K562 (cell line): ENCODE measurements around the gene EML1. TPM values are rescaled to one million over a fixed set of nuclear protein-coding genes. Genes with fewer than 3 reads are reported as not detected.

ENCODE experiments used
- ATAC-seq: fragments of 200-7000 bp; cut with Tn5 transposase; 3 replicates; pipeline ENCODE4 v1.9.1; 2020; ENCODE audit warnings: moderate library complexity
- BruUV-seq: library from RNA; stranded (reverse); fragments of 400-500 nt; replicated peaks from 2 replicates; lab custom pipeline; 2021; lab: Mats Ljungman, UMichigan
- CTCF ChIA-PET: fragments of 300-600 bp; formaldehyde crosslinking; extraction: SDS; loops from one replicate; lab custom pipeline; 2021; ENCODE audit warnings: low intra/inter-chr PET ratio; lab: Yijun Ruan, JAX
- POLR2A ChIA-PET: fragments of 300-600, 350-650 bp; sonication (Branson Sonifier 250); formaldehyde crosslinking; extraction: SDS; loops from one replicate; lab custom pipeline; 2021; ENCODE audit warnings: antibody characterized with exemption, inconsistent platforms; lab: Yijun Ruan, JAX
- DNase-seq, 4 experiments: peaks; one replicate each; pipeline versions ENCODE4 v3.0.0 to v3.0.0-alpha.2; 2011 to 2018; ENCODE audit warnings: low spot score in 3 of 4, mixed read lengths in 3 of 4; ENCODE audit errors: extremely low read depth in 1 of 4
- FAIRE-seq: peaks from 2 replicates; lab custom pipeline; 2011; peaks lifted over from hg19 to GRCh38; lab: Jason Lieb, UNC
- H2AFZ ChIP-seq: 2 replicates; pipeline ENCODE4 v1.6.0; 2011; ENCODE audit warnings: low read depth, low read length, control low read depth, inconsistent platforms
- H3K27ac ChIP-seq: fragments of 200-600 bp; 3 replicates; pipeline ENCODE4 v1.8.0; 2011; ENCODE audit warnings: low read depth, mild to moderate bottlenecking, control low read depth, inconsistent platforms, low read length, moderate library complexity, mixed read lengths; ENCODE audit errors: extremely low read depth
- H3K27me3 ChIP-seq, 2 experiments: fragments of 300-600 bp in 1 of 2; 2 replicates in 1 of 2; 3 replicates in 1 of 2; pipeline versions ENCODE4 v1.6.0 to v1.8.0; 2011; ENCODE audit warnings: inconsistent platforms in 2 of 2, low read length in 2 of 2, mild to moderate bottlenecking in 1 of 2, mixed read lengths in 1 of 2, moderate library complexity in 1 of 2; ENCODE audit not compliant: control insufficient read depth in 2 of 2, insufficient read depth in 2 of 2
- H3K36me3 ChIP-seq: fragments of 300-600 bp; 3 replicates; pipeline ENCODE4 v1.8.0; 2011; ENCODE audit warnings: mild to moderate bottlenecking, low read length, inconsistent platforms; ENCODE audit not compliant: control insufficient read depth, insufficient read depth
- H3K4me1 ChIP-seq, 2 experiments: fragments of 200-600 bp in 1 of 2; replicated peaks in 1 of 2; 2 replicates in 1 of 2; 3 replicates in 1 of 2; pipeline versions ENCODE4 v1.5.1 to v1.8.0; 2011; ENCODE audit warnings: inconsistent platforms in 2 of 2, low read length in 2 of 2, mild to moderate bottlenecking in 1 of 2, mixed read lengths in 1 of 2, moderate library complexity in 1 of 2; ENCODE audit not compliant: control insufficient read depth in 2 of 2, insufficient read depth in 2 of 2
- H3K4me2 ChIP-seq: 2 replicates; pipeline ENCODE4 v1.6.1; 2011; ENCODE audit warnings: low read length, control low read depth, inconsistent platforms, mixed read lengths; ENCODE audit not compliant: insufficient read depth
- H3K4me3 ChIP-seq: fragments of 200-600 bp; sonication (generic), shearing (Covaris generic); 2 replicates; pipeline ENCODE4 v1.5.1; 2016; ENCODE audit warnings: control low read depth, inconsistent platforms
- H3K79me2 ChIP-seq: fragments of 200-600 bp; 3 replicates; pipeline ENCODE4 v1.8.0; 2011; ENCODE audit warnings: low read length, inconsistent platforms; ENCODE audit not compliant: control insufficient read depth, insufficient read depth
- H3K9ac ChIP-seq, 2 experiments: 2 replicates each; pipeline versions ENCODE4 v1.6.0 to v1.6.1; 2011; ENCODE audit warnings: low read depth in 2 of 2, low read length in 2 of 2, control low read depth in 1 of 2, inconsistent platforms in 1 of 2, mild to moderate bottlenecking in 1 of 2, mixed read lengths in 1 of 2; ENCODE audit not compliant: insufficient read depth in 1 of 2
- H3K9me1 ChIP-seq: one replicate; pipeline ENCODE4 v1.6.0; 2011; ENCODE audit warnings: inconsistent platforms, mild to moderate bottlenecking, low read length, moderate library complexity; ENCODE audit not compliant: control insufficient read depth, insufficient read depth
- H3K9me3 ChIP-seq: replicated peaks from 2 replicates; pipeline ENCODE4 v1.5.1; 2011; ENCODE audit warnings: low read depth, low read length, inconsistent platforms; ENCODE audit not compliant: control insufficient read depth, insufficient read depth
- H4K20me1 ChIP-seq: replicated peaks from 2 replicates; pipeline ENCODE4 v1.6.1; 2011; ENCODE audit warnings: low read length, inconsistent platforms, mixed read lengths; ENCODE audit not compliant: control insufficient read depth, insufficient read depth
- ARNT ChIP-seq, 2 experiments: fragments of 450-650 bp; IDR thresholded peaks; 2 replicates each; pipeline ENCODE4 v1.6.1; 2016; ENCODE audit warnings: mild to moderate bottlenecking in 1 of 2
- ATF7 ChIP-seq: fragments of 450-650 bp; IDR thresholded peaks from 2 replicates; pipeline ENCODE4 v1.7.1; 2014; ENCODE audit warnings: mild to moderate bottlenecking, moderate library complexity
- HOXB6 ChIP-seq: fragments of 250-450 bp; sonication (Bioruptor Pico); IDR thresholded peaks from 2 replicates; pipeline ENCODE4 v1.5.1; 2022; ENCODE audit warnings: mild to moderate bottlenecking, borderline replicate concordance
- NCOA6 ChIP-seq: fragments of 450-650 bp; IDR thresholded peaks from 2 replicates; pipeline ENCODE4 v1.6.1; 2017; ENCODE audit warnings: mild to moderate bottlenecking
- RBM17 ChIP-seq: fragments of 200-400 bp; formaldehyde crosslinking; IDR thresholded peaks from 2 replicates; pipeline ENCODE4 v1.6.1; 2017; ENCODE audit warnings: low read depth, mild to moderate bottlenecking, low read length, borderline replicate concordance
- TCFL5 ChIP-seq: fragments of 250-450 bp; sonication (Bioruptor Pico); conservative IDR thresholded peaks from 2 replicates; pipeline ENCODE4 v1.6.1; 2021; ENCODE audit warnings: mild to moderate bottlenecking, moderate library complexity, matching md5 sums
- TEAD2 ChIP-seq: fragments of 450-650 bp; IDR thresholded peaks from 2 replicates; pipeline ENCODE4 v1.6.1; 2016; ENCODE audit warnings: missing genetic modification characterization, control low read depth, missing compliant biosample characterization
- TRIM28 ChIP-seq: fragments of 450-650 bp; IDR thresholded peaks from 2 replicates; pipeline ENCODE4 v1.6.1; 2017
- ZBTB17 ChIP-seq: fragments of 450-650 bp; formaldehyde crosslinking; IDR thresholded peaks from 2 replicates; pipeline ENCODE4 v1.4.0; 2020; ENCODE audit warnings: mild to moderate bottlenecking
- ZNF134 ChIP-seq: fragments of 250-450 bp; sonication (Bioruptor Pico); conservative IDR thresholded peaks from 2 replicates; pipeline ENCODE4 v1.4.0; 2020
- ZNF175 ChIP-seq: fragments of 200-800 bp; sonication (Bioruptor generic); IDR thresholded peaks from 2 replicates; pipeline ENCODE4 v1.6.1; 2016; ENCODE audit warnings: low read depth, mild to moderate bottlenecking, missing genetic modification characterization, missing compliant biosample characterization
- ZNF197 ChIP-seq: fragments of 200-800 bp; sonication (Bioruptor generic); IDR thresholded peaks from 2 replicates; pipeline ENCODE4 v1.6.1; 2016; ENCODE audit warnings: low read depth, missing genetic modification characterization, missing compliant biosample characterization
- ZNF780A ChIP-seq: fragments of 250-450 bp; sonication (Bioruptor Pico); IDR thresholded peaks from 2 replicates; pipeline ENCODE4 v1.5.0; 2021; ENCODE audit warnings: mild to moderate bottlenecking
- WGBS: fragments of 100-300 bp; shearing (Covaris generic); methylation state at CpG from one replicate; pipeline ENCODE4 v1.1.6; 2016; ENCODE audit warnings: low coverage, mixed read lengths; ENCODE audit not compliant: insufficient coverage; ENCODE audit errors: missing lambda C conversion rate; 5-methylcytosine and 5-hydroxymethylcytosine counted together
- in situ Hi-C: fragments of 300-500 bp; cut with MboI; formaldehyde crosslinking; loops from 4 replicates; pipeline ENCODE4 v1.15.0; 2018; ENCODE audit warnings: inconsistent platforms, mixed read lengths
- intact Hi-C: fragments of 100-400 bp; cut with micrococcal nuclease; formaldehyde crosslinking; loops from 2 replicates; pipeline ENCODE4 v1.14.2; 2022
- polyA plus RNA-seq, 8 experiments: library from polyadenylated mRNA; depleted of rRNA in 4 of 8; stranded (reverse) in 5 of 8; unstranded in 3 of 8; fragments of >200 nt; fragmentation: Nextera tagmentation in 2 of 8; fragmentation: Illumina TruSeq in 1 of 8; extraction: Ambion mirVana in 2 of 8; extraction: Trizol in 1 of 8; gene quantifications; 2 replicates each; pipeline versions ENCODE4 v1.2.1 to v1.2.3, GENCODE V29; 2011 to 2014; ENCODE audit warnings: inconsistent platforms in 1 of 8, missing spikeins in 1 of 8
- total RNA-seq, 7 experiments: library from RNA; depleted of rRNA in 6 of 7; stranded (reverse); fragments of >200 nt in 6 of 7; fragmentation: Illumina TruSeq in 2 of 7; extraction: Trizol in 2 of 7; gene quantifications; 2 replicates each; pipeline versions ENCODE4 v1.2.1 to v1.2.3, GENCODE V29; 2011 to 2021; ENCODE audit warnings: low replicate concordance in 1 of 7
- TF ChIP-seq, protein P1 (sequence below): fragments of 450-650 bp; IDR thresholded peaks from 2 replicates; pipeline ENCODE4 v1.6.1; 2017; ENCODE audit warnings: antibody characterized with exemption

The EML1 gene
- total and polyA plus RNA-seq, 9 of the 15 experiments (the other 6 are each of a cell fraction or from before 2014, with no cell fraction given): 0.01 to 0.35 (median 0.07) TPM; not detected in 2

DNA sequence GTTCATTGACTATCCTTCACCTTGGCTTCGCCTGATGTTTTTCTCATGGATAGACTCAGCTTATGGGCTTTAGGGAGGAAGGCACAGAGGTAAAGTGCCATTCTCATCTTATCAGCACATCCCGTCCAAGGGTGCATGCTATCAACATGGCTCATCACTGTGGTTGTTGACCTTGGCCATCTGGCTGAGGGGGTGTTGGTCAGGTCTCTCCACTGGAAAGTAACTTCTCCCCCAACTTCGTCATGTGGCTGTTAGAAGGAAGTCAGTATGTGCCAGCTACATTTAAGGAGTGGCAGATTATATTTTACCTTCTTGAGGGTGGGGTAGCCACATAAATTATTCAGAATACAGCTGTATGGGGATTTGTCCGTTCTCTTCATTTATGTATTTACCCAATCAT lies 68.9 kb downstream of the EML1 start:
- Histone ChIP-seq H3K9me1 (no peaks in the 10 kb centered on the region), H3K4me3 (no peak overlapping the region), H2AFZ (no peak overlapping the region), H3K79me2 (no peaks in the 10 kb centered on the region), H3K9ac (no peak overlapping the region), H3K4me2 (no peak overlapping the region)
- CTCF ChIA-PET: no interaction called here
- 0% methylated on average over 4 of the region's 4 CpGs for WGBS
- TF ChIP-seq ARNT (IDR thresholded peaks at IDR 0.05): no peak
- TF ChIP-seq, all 486 proteins: peak for 0
- Histone ChIP-seq H3K36me3 (no peaks in the 10 kb centered on the region), H3K27ac (no peak overlapping the region), H4K20me1 (no peaks in the 10 kb centered on the region), H3K27me3 (peaks cover 3 to 8% of the 10 kb centered on the region in 2 experiments; a peak in 2 of 5 replicates), H3K9me3 (no peaks in the 10 kb centered on the region), H3K4me1 (no peaks in the 10 kb centered on the region)
- POLR2A ChIA-PET: no interaction called here
- no TSS peak for BruUV-seq
- no peak for FAIRE-seq
- ATAC-seq: no peak
- no peak for DNase-seq
- intact Hi-C loops: no loop called here
- in situ Hi-C loops: no loop called here

DNA sequence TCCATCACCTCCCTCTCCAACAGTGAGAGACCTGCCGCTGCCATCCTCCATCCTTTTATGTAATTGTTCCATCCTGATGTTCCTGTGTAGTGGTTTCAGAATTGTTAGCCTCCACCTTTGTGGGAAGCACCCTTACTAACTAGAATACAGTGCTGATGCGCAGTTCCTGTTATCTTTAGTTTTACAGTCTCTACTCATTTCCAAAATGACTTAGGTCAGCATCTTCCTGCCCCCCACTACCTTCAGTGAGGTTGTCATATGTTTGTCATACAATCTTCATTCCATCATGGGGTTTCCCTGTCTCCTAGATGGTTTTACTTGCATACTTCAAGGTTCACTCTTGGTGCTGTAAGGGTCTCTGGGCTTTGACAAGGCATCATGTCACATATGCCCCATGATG lies 69.8 kb downstream of the EML1 start:
- no peaks in the 10 kb centered on the region for H4K20me1 ChIP-seq
- DNase-seq (no peak), FAIRE-seq (no peak), ATAC-seq (no peak)
- no TSS peak for BruUV-seq
- H3K9ac ChIP-seq: no peak overlapping the region
- TF ChIP-seq NCOA6: no peak
- TF ChIP-seq ZBTB17 (CRISPR knock-in tag): no peak
- no peak for TF ChIP-seq TRIM28
- TF ChIP-seq ZNF197 (CRISPR knock-in tag): no peak
- no peak for TF ChIP-seq ZNF134 (CRISPR knock-in tag)
- TF ChIP-seq RBM17: no peak
- no peak for TF ChIP-seq ZNF175 (CRISPR knock-in tag)
- no peak for TF ChIP-seq TEAD2 (tag)
- no peak for TF ChIP-seq HOXB6 (CRISPR knock-in tag)
- TF ChIP-seq ATF7: no peak
- TF ChIP-seq, protein P1, sequence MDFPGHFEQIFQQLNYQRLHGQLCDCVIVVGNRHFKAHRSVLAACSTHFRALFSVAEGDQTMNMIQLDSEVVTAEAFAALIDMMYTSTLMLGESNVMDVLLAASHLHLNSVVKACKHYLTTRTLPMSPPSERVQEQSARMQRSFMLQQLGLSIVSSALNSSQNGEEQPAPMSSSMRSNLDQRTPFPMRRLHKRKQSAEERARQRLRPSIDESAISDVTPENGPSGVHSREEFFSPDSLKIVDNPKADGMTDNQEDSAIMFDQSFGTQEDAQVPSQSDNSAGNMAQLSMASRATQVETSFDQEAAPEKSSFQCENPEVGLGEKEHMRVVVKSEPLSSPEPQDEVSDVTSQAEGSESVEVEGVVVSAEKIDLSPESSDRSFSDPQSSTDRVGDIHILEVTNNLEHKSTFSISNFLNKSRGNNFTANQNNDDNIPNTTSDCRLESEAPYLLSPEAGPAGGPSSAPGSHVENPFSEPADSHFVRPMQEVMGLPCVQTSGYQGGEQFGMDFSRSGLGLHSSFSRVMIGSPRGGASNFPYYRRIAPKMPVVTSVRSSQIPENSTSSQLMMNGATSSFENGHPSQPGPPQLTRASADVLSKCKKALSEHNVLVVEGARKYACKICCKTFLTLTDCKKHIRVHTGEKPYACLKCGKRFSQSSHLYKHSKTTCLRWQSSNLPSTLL: no peak
- TF ChIP-seq ZNF780A: no peak
- no peak for TF ChIP-seq TCFL5 (CRISPR knock-in tag)
- H3K4me2 ChIP-seq: no peak overlapping the region
- no peaks in the 10 kb centered on the region for H3K36me3 ChIP-seq
- in situ Hi-C loops (no loop called here), intact Hi-C loops (no loop called here)
- H3K27ac ChIP-seq: no peak overlapping the region
- ChIA-PET POLR2A (interaction anchor here (0.7 kb wide), 1 partner anchor 18 kb away, joined by 3 read pairs; no protein-coding TSS in a partner anchor), CTCF (no interaction called here)
- H3K9me1 ChIP-seq: no peaks in the 10 kb centered on the region
- H2AFZ ChIP-seq: no peak overlapping the region
- no peaks in the 10 kb centered on the region for H3K79me2 ChIP-seq
- peaks cover 3 to 8% of the 10 kb centered on the region in 2 experiments; a peak in 2 of 5 replicates for H3K27me3 ChIP-seq
- H3K9me3 ChIP-seq: no peaks in the 10 kb centered on the region
- H3K4me3 ChIP-seq: no peak overlapping the region
- H3K4me1 ChIP-seq: no peaks in the 10 kb centered on the region
- 0% methylated on average over 2 of the region's 2 CpGs for WGBS
